Liver (tissue), 10 donors: ENCODE results near the gene OTOGL. TPM values are rescaled to one million over a fixed set of nuclear protein-coding genes. Genes with fewer than 3 reads are reported as not detected.

Experiments used
- DNase-seq: peaks from one replicate; pipeline ENCODE4 v3.0.0-alpha.2; 2017; ENCODE audit warnings: low spot score
- H3K27ac ChIP-seq, 2 donors: one replicate each; pipeline ENCODE4 v1.7.0; 2013; ENCODE audit warnings: inconsistent platforms in 2 of 2, low read length in 2 of 2, control low read depth in 1 of 2, low read depth in 1 of 2, mild to moderate bottlenecking in 1 of 2
- H3K27me3 ChIP-seq, 4 donors: one replicate each; pipeline versions ENCODE4 v1.6.1 to v1.7.0; 2013; ENCODE audit warnings: low read length in 3 of 4, inconsistent platforms in 1 of 4, mild to moderate bottlenecking in 1 of 4, moderate library complexity in 1 of 4; ENCODE audit not compliant: control insufficient read depth in 4 of 4, insufficient read depth in 4 of 4
- H3K36me3 ChIP-seq, 4 donors: one replicate each; pipeline versions ENCODE4 v1.6.1 to v1.7.0; 2013; ENCODE audit warnings: low read length in 3 of 4, mild to moderate bottlenecking in 3 of 4, low read depth in 1 of 4, moderate library complexity in 1 of 4; ENCODE audit not compliant: control insufficient read depth in 4 of 4, insufficient read depth in 3 of 4
- H3K4me1 ChIP-seq, 4 donors: one replicate each; pipeline versions ENCODE4 v1.6.1 to v1.7.0; 2013; ENCODE audit warnings: low read length in 3 of 4, mild to moderate bottlenecking in 3 of 4, moderate library complexity in 1 of 4; ENCODE audit not compliant: control insufficient read depth in 4 of 4, insufficient read depth in 4 of 4
- H3K4me3 ChIP-seq, 3 donors: one replicate each; pipeline versions ENCODE4 v1.6.1 to v1.7.0; 2013; ENCODE audit warnings: low read length in 3 of 3, control low read depth in 1 of 3, low read depth in 1 of 3, mild to moderate bottlenecking in 1 of 3
- H3K9ac ChIP-seq, 2 donors: one replicate each; pipeline ENCODE4 v1.7.0; 2013; ENCODE audit warnings: low read length in 2 of 2, mild to moderate bottlenecking in 2 of 2, moderate library complexity in 2 of 2, control low read depth in 1 of 2, low read depth in 1 of 2
- H3K9me3 ChIP-seq, 4 donors: one replicate each; pipeline versions ENCODE4 v1.6.1 to v1.7.0; 2013; ENCODE audit warnings: low read length in 3 of 4; ENCODE audit not compliant: control insufficient read depth in 4 of 4
- EGR1 ChIP-seq, 2 donors: IDR thresholded peaks; 2 replicates each; pipeline ENCODE4 v1.6.1; 2016 to 2018; ENCODE audit warnings: antibody characterized with exemption in 2 of 2, low read depth in 2 of 2
- FOXA1 ChIP-seq: IDR thresholded peaks from 2 replicates; pipeline ENCODE4 v1.6.1; 2016; ENCODE audit warnings: antibody characterized with exemption
- FOXA2 ChIP-seq: IDR thresholded peaks from 2 replicates; pipeline ENCODE4 v1.6.1; 2016; ENCODE audit warnings: antibody characterized with exemption
- GABPA ChIP-seq, 2 donors: IDR thresholded peaks in 1 of 2; conservative IDR thresholded peaks in 1 of 2; 2 replicates each; pipeline ENCODE4 v1.6.1; 2016; ENCODE audit warnings: antibody characterized with exemption in 2 of 2, mild to moderate bottlenecking in 1 of 2, moderate library complexity in 1 of 2
- HNF4A ChIP-seq, 2 donors: conservative IDR thresholded peaks; 2 replicates each; pipeline ENCODE4 v1.6.1; 2016; ENCODE audit warnings: antibody characterized with exemption in 2 of 2, mild to moderate bottlenecking in 2 of 2
- HNF4G ChIP-seq: IDR thresholded peaks from 2 replicates; pipeline ENCODE4 v1.6.1; 2016; ENCODE audit warnings: antibody characterized with exemption
- NR2F2 ChIP-seq: IDR thresholded peaks from 2 replicates; pipeline ENCODE4 v1.6.1; 2016; ENCODE audit warnings: antibody characterized with exemption
- RAD21 ChIP-seq, 2 donors: IDR thresholded peaks; 2 replicates each; pipeline ENCODE4 v1.6.1; 2016; ENCODE audit warnings: antibody characterized with exemption in 2 of 2, mild to moderate bottlenecking in 2 of 2
- REST ChIP-seq: IDR thresholded peaks from 2 replicates; pipeline ENCODE4 v1.6.1; 2016; ENCODE audit warnings: antibody characterized with exemption, mild to moderate bottlenecking
- RXRA ChIP-seq, 2 donors: IDR thresholded peaks; 2 replicates each; pipeline ENCODE4 v1.6.1; 2017 to 2018; ENCODE audit warnings: antibody characterized with exemption in 2 of 2, mild to moderate bottlenecking in 1 of 2
- TAF1 ChIP-seq: conservative IDR thresholded peaks from 2 replicates; pipeline ENCODE4 v1.6.1; 2016; ENCODE audit warnings: antibody characterized with exemption, mild to moderate bottlenecking
- YY1 ChIP-seq: IDR thresholded peaks from 2 replicates; pipeline ENCODE4 v1.6.1; 2016; ENCODE audit warnings: antibody characterized with exemption, mild to moderate bottlenecking
- WGBS: extraction: QIAGEN DNeasy Blood & Tissue Kit; methylation state at CpG from one replicate; pipeline ENCODE4 v1.1.7; 2013; 5-methylcytosine and 5-hydroxymethylcytosine counted together
- polyA plus RNA-seq, 2 donors: library from polyadenylated mRNA; stranded (reverse) in 1 of 2; unstranded in 1 of 2; fragments of 200-250 nt in 1 of 2; fragments of >200 nt in 1 of 2; fragmentation: Nextera tagmentation in 1 of 2; extraction: Ambion mirVana in 1 of 2; gene quantifications; one replicate each; pipeline versions ENCODE4 v1.2.1 to v1.2.3, GENCODE V29; 2013 to 2015
- small RNA-seq: library from RNA; depleted of rRNA; stranded (forward); fragments of <200 nt; gene quantifications from one replicate; pipeline ENCODE3, GENCODE V24; 2014
- total RNA-seq, 2 donors: library from RNA; depleted of rRNA; stranded (reverse); fragments of >200 nt; gene quantifications; one replicate each; pipeline ENCODE4 v1.2.3, GENCODE V29; 2014
- donor health status: healthy.
- donor health status: healthy.
- donor health status: healthy.
- donor health status: healthy.
- donor health status: healthy.

OTOGL gene
- total and polyA plus RNA-seq, 4 donors: 0.01 to 0.09 (median 0.08) TPM; not detected in 1

- DNase-seq: no peak
- TF ChIP-seq NR2F2 (no peak), YY1 (no peak), EGR1 (IDR thresholded peaks at IDR 0.05; ENCODE audit: low read depth in 2 of 2) (no peak), TAF1 (no peak), RXRA (IDR thresholded peaks at IDR 0.05) (no peak), HNF4A (conservative IDR thresholded peaks at IDR 0.05) (no peak), GABPA (IDR thresholded peaks at IDR 0.05 in 1 of 2, conservative IDR thresholded peaks at IDR 0.05 in 1 of 2) (no peak), RAD21 (IDR thresholded peaks at IDR 0.05) (no peak), REST (no peak), FOXA1 (no peak), FOXA2 (no peak)
- no peaks in the 10 kb centered on the region for H3K36me3 ChIP-seq
Observed at GRCh38 chr12:80419644-80420043, 320.3 kb downstream of the OTOGL start.

GRCh38 chr12:80420075-80420474, 320.7 kb downstream of the OTOGL start:
- no peak for TF ChIP-seq HNF4G
- no peak for TF ChIP-seq NR2F2
- TF ChIP-seq YY1: no peak
- TF ChIP-seq FOXA1: no peak
- no peaks in the 10 kb centered on the region for H3K9me3 ChIP-seq
- H3K4me1 ChIP-seq: no peaks in the 10 kb centered on the region

More at GRCh38 chr12:80419644-80420043, 320.3 kb downstream of the OTOGL start:
- Histone ChIP-seq H3K9me3 (no peaks in the 10 kb centered on the region), H3K4me3 (no peak overlapping the region), H3K27me3 (no peaks in the 10 kb centered on the region), H3K27ac (no peak overlapping the region), H3K4me1 (no peaks in the 10 kb centered on the region), H3K9ac (no peak overlapping the region)

DNA sequence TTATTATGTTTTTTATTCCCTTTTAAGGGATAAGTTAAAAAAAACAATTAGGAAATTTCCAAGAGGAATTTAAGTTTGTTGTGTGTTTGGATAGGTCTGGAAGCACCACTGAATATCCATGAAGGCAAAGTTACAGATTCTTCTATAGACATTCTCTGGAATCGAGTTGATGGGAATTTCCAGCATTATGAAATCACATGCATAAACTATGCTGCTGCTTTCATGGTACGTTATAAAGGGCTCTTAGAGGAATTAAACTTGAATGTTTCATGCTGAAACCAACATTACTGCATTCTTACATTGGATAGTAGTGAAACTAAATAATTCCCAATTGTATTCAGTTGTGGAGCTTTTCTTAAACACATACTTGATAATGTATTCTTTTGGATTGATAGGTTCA, 323.2 kb downstream of the OTOGL start:
- Histone ChIP-seq H3K9ac (no peak overlapping the region), H3K27me3 (no peaks in the 10 kb centered on the region), H3K9me3 (no peaks in the 10 kb centered on the region), H3K4me3 (no peak overlapping the region), H3K4me1 (no peaks in the 10 kb centered on the region), H3K36me3 (no peaks in the 10 kb centered on the region), H3K27ac (no peak overlapping the region)
- no peak for DNase-seq
- 22% methylated on average over 2 of the region's 2 CpGs for WGBS
- TF ChIP-seq RXRA (IDR thresholded peaks at IDR 0.05): no peak

More at GRCh38 chr12:80420075-80420474, 320.7 kb downstream of the OTOGL start:
- no peaks in the 10 kb centered on the region for H3K27me3 ChIP-seq
- no peak overlapping the region for H3K9ac ChIP-seq
- no peak for DNase-seq
- no peak overlapping the region for H3K27ac ChIP-seq
- H3K36me3 ChIP-seq: no peaks in the 10 kb centered on the region
- no peak overlapping the region for H3K4me3 ChIP-seq

Small RNA genes lying within 50 kb of the gene (small RNA-seq; reads per million reads assigned to genes)
- gene RN7SKP261 (not detected), gene RNU7-106P (not detected)

Other genes starting within 250 kb of the OTOGL start
- gene PPP1R12A, start 164.4 kb upstream of the OTOGL start, total RNA-seq: 10 to 100 TPM; 38.2 to 41.6 TPM
- 10 to 100 TPM in 1 of 2 donors, 1 to 10 TPM in 1; 5.1 to 17.4 TPM for gene PPP1R12A, start 164.4 kb upstream of the OTOGL start, polyA plus RNA-seq